Activated naive CD8-positive, alpha-beta T cell treated with anti-CD3 and anti-CD28 coated beads for 36 hours (primary cell): ENCODE data around the gene ZNF628. TPM values are rescaled to one million over a fixed set of nuclear protein-coding genes. Genes with fewer than 3 reads are reported as not detected.

Source experiments
- DNase-seq: peaks from one replicate; pipeline ENCODE4 v3.0.0; 2021
- H3K27ac Mint-ChIP-seq: one replicate; pipeline ENCODE4 v1.8.0; 2022; ENCODE audit warnings: mild to moderate bottlenecking, moderate library complexity, mixed read lengths
- H3K27me3 Mint-ChIP-seq: one replicate; pipeline ENCODE4 v1.8.0; 2022; ENCODE audit warnings: mild to moderate bottlenecking, mixed read lengths
- H3K36me3 Mint-ChIP-seq: one replicate; pipeline ENCODE4 v1.8.0; 2021; ENCODE audit warnings: mild to moderate bottlenecking, mixed read lengths
- H3K4me1 Mint-ChIP-seq: one replicate; pipeline ENCODE4 v1.8.0; 2021; ENCODE audit warnings: mixed read lengths
- H3K4me3 Mint-ChIP-seq: one replicate; pipeline ENCODE4 v1.8.0; 2022; ENCODE audit warnings: mild to moderate bottlenecking, moderate library complexity, mixed read lengths
- H3K9me3 Mint-ChIP-seq: one replicate; pipeline ENCODE4 v1.8.0; 2022; ENCODE audit warnings: mixed read lengths
- total RNA-seq, 2 experiments: library from RNA; stranded (reverse); gene quantifications; one replicate each; pipeline ENCODE4 v1.2.3, GENCODE V29; 2021

Gene ZNF628
- total RNA-seq, 2 experiments from 2014 or later, result 8.8 to 10.3 TPM

- H3K4me1 Mint-ChIP-seq, result peaks cover 10% of the 10 kb centered on the region
- no peak overlapping the region for H3K4me3 Mint-ChIP-seq
- peaks cover 3% of the 10 kb centered on the region for H3K27me3 Mint-ChIP-seq
- peaks cover 6% of the 10 kb centered on the region for H3K9me3 Mint-ChIP-seq
- peaks cover 6% of the 10 kb centered on the region for H3K36me3 Mint-ChIP-seq
- no peak for DNase-seq
- H3K27ac Mint-ChIP-seq, result no peak overlapping the region
Observed at GRCh38 chr19:55508120-55508519, 31.7 kb downstream of the ZNF628 start.

- H3K4me1 Mint-ChIP-seq, result peaks cover 3% of the 10 kb centered on the region
- H3K27me3 Mint-ChIP-seq, result peaks cover 4% of the 10 kb centered on the region
- H3K27ac Mint-ChIP-seq, result no peak overlapping the region
- DNase-seq, result peak; percentile 91
- H3K9me3 Mint-ChIP-seq, result no peaks in the 10 kb centered on the region
- H3K4me3 Mint-ChIP-seq, result peak overlapping the region; percentile 47
- no peaks in the 10 kb centered on the region for H3K36me3 Mint-ChIP-seq
Observed at GRCh38 chr19:55516878-55517620, 40.6 kb downstream of the ZNF628 start.

- no peaks in the 10 kb centered on the region for H3K27me3 Mint-ChIP-seq
- H3K4me1 Mint-ChIP-seq, result peaks cover 3% of the 10 kb centered on the region
- no peaks in the 10 kb centered on the region for H3K9me3 Mint-ChIP-seq
- no peak overlapping the region for H3K27ac Mint-ChIP-seq
- no peak for DNase-seq
- no peak overlapping the region for H3K4me3 Mint-ChIP-seq
- H3K36me3 Mint-ChIP-seq, result no peaks in the 10 kb centered on the region
Observed at GRCh38 chr19:55519451-55520311, 43.3 kb downstream of the ZNF628 start.

GRCh38 chr19:55520691-55521292, 44.4 kb downstream of the ZNF628 start:
- Mint-ChIP-seq H3K27me3 (no peaks in the 10 kb centered on the region), H3K36me3 (no peaks in the 10 kb centered on the region), H3K4me3 (no peak overlapping the region), H3K9me3 (no peaks in the 10 kb centered on the region), H3K4me1 (peaks cover 3% of the 10 kb centered on the region), H3K27ac (no peak overlapping the region)
- DNase-seq, result no peak

GRCh38 chr19:55525289-55526101, 49.1 kb downstream of the ZNF628 start:
- no peaks in the 10 kb centered on the region for H3K27me3 Mint-ChIP-seq
- H3K9me3 Mint-ChIP-seq, result no peaks in the 10 kb centered on the region
- no peaks in the 10 kb centered on the region for H3K36me3 Mint-ChIP-seq
- H3K27ac Mint-ChIP-seq, result no peak overlapping the region
- H3K4me3 Mint-ChIP-seq, result no peak overlapping the region
- H3K4me1 Mint-ChIP-seq, result no peaks in the 10 kb centered on the region
- no peak for DNase-seq

GRCh38 chr19:55526216-55527196, 50.1 kb downstream of the ZNF628 start:
- DNase-seq, result no peak
- H3K9me3 Mint-ChIP-seq, result no peaks in the 10 kb centered on the region
- H3K36me3 Mint-ChIP-seq, result no peaks in the 10 kb centered on the region
- no peaks in the 10 kb centered on the region for H3K27me3 Mint-ChIP-seq
- H3K27ac Mint-ChIP-seq, result no peak overlapping the region
- H3K4me1 Mint-ChIP-seq, result no peaks in the 10 kb centered on the region
- no peak overlapping the region for H3K4me3 Mint-ChIP-seq

- Mint-ChIP-seq H3K4me3 (no peak overlapping the region), H3K9me3 (no peaks in the 10 kb centered on the region), H3K27me3 (no peaks in the 10 kb centered on the region), H3K4me1 (no peaks in the 10 kb centered on the region), H3K27ac (no peak overlapping the region), H3K36me3 (no peaks in the 10 kb centered on the region)
- DNase-seq, result no peak
Observed at GRCh38 chr19:55527197-55528029, 51.0 kb downstream of the ZNF628 start.

GRCh38 chr19:55528030-55528803, 51.8 kb downstream of the ZNF628 start:
- Mint-ChIP-seq H3K27ac (no peak overlapping the region), H3K36me3 (no peaks in the 10 kb centered on the region), H3K4me3 (no peak overlapping the region), H3K4me1 (no peaks in the 10 kb centered on the region), H3K9me3 (no peaks in the 10 kb centered on the region), H3K27me3 (no peaks in the 10 kb centered on the region)
- DNase-seq, result no peak

- H3K4me1 Mint-ChIP-seq, result no peaks in the 10 kb centered on the region
- no peaks in the 10 kb centered on the region for H3K36me3 Mint-ChIP-seq
- H3K27ac Mint-ChIP-seq, result no peak overlapping the region
- peaks cover 4% of the 10 kb centered on the region for H3K27me3 Mint-ChIP-seq
- no peak overlapping the region for H3K4me3 Mint-ChIP-seq
- no peak for DNase-seq
- no peaks in the 10 kb centered on the region for H3K9me3 Mint-ChIP-seq
Observed at GRCh38 chr19:55529636-55530234, 53.3 kb downstream of the ZNF628 start.

GRCh38 chr19:55530996-55531395, 54.6 kb downstream of the ZNF628 start:
- H3K36me3 Mint-ChIP-seq, result no peaks in the 10 kb centered on the region
- no peaks in the 10 kb centered on the region for H3K9me3 Mint-ChIP-seq
- peaks cover 4% of the 10 kb centered on the region for H3K27me3 Mint-ChIP-seq
- H3K27ac Mint-ChIP-seq, result no peak overlapping the region
- no peaks in the 10 kb centered on the region for H3K4me1 Mint-ChIP-seq
- no peak for DNase-seq
- H3K4me3 Mint-ChIP-seq, result no peak overlapping the region
